Measurements from ENCODE around the gene GALNT18.
"Not testable (repeated sequence)": the region's sequence is repeated elsewhere in the genome, so short reads cannot be mapped to it uniquely, and the experiment has no call there.

Gene GALNT18

DNA sequence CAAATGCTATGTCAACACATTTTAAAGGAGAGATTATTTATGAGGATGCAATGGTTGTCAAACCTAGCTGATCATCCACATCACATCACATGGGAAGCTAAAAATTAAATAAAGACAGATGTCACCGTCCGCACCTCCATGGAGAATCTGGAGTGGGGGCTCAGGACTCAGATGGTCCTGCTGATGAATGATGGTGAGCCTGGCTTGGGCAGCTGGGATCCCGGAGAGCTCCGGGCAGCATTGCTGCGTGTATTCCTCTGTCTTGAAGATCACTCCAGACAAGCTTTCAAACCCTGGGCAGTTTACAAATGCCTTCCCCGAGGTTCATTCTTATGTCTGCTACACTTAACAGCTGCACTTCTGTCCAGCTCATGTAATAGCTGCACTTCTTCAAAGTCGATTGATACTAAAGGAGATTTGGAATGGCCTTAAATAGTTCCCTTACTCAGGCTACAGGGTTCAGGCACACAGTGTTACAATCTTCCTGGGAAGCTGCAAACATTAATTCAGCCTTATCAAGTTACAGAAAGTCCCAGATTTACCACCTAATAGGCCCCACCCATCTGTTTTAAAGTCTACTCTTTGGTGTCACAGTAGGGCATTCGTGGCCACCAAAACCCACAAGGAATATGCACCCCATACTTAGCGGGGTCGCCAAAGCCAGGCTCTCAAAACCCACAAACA, 234.0 kb downstream of the GALNT18 start:
- DNase-seq (ENCODE audit: low read depth in 3 of 3): no peak

DNA sequence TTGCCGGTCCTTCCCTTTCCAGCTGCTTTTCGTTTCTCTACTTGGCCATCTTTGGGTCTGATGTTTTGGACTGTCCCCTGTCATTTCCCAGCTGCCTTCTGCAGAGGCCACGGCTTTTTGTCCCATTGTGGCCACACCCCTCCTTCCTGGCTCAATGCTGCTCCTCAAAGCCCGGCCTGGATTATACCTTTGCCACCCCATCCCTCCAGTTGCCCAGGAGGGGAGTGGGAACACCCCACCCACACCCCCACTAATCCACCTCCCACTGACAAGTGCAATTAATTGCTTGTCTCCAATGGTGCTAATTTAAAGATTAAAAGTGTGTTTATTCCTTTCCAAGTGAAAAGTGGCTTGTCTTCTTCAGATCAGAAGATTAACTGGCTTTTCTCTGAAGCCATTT, 234.6 kb downstream of the GALNT18 start:
- no peak for DNase-seq (ENCODE audit: low read depth in 3 of 3)

DNA sequence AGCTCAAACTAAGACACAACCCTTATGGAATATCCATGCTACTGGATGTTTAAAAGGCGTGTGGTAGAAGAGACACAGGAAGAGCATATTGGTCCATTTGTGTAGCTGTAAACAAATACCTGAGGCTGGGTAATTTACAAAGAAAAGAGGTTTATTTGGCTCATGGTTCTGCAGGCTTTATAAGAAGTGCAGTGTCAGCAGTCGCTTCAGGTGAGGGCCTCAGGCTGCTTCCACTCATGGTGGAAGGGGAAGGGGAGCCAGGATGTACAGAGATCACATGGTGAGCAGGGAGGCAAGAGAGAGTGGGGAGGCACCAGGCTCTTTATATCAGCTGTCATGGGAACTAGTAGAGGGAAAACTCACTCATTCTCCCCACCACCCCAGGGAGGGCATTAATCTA, 237.0 kb downstream of the GALNT18 start:
- no peak for DNase-seq (ENCODE audit: low read depth in 3 of 3)

DNA sequence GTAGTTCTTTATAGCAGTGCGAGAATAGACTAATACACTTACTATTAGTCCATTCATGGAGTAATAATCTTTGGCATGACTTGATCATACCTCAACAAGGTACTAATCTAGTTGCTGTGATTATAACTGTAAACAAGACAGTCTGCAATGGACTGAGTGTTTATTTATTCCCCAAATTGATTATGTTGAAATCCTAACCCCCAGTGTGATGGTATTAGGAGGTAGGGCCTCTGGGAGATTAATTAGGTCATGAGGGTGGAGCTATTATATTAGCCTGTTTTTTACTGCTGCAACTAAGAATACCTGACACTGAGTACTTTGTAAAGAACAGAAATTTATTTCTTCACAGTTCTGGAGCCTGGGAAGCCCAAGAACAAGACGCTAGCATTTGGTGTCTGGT, 237.8 kb downstream of the GALNT18 start:
- no peak for DNase-seq (ENCODE audit: low read depth in 3 of 3)

DNA sequence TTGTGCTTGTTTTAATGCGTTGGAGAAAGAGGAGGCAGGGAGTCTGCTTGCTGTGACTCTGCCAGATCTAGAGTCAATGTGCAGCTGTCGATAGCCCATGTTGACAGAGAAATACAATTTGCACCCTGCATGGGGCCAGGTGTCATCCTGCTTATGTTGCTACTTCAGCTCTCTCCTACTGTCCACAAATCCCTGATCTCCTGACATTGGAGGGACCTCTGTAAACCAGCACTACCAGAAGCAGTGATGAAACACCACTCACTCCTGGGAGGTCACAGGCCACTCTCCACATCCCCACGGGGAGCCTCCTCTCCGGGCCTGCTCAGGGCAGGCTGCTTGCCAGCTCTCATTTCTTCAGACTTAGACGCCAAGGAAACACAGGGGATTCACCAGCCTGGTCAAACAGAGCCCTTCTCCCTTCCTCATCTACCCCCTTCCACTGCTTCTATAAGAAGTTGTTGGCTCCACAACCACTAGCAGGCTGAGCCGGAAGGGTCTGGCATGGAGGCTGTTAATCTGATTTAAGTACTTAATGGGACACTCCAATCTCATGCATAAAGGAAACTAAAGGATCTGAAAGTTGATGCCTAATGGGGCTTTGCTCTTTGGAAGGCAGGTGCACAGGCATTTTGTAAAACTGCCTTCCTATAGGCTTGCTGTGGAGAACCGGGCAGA, 238.8 kb downstream of the GALNT18 start:
- DNase-seq (ENCODE audit: low read depth in 3 of 3): no peak

DNA sequence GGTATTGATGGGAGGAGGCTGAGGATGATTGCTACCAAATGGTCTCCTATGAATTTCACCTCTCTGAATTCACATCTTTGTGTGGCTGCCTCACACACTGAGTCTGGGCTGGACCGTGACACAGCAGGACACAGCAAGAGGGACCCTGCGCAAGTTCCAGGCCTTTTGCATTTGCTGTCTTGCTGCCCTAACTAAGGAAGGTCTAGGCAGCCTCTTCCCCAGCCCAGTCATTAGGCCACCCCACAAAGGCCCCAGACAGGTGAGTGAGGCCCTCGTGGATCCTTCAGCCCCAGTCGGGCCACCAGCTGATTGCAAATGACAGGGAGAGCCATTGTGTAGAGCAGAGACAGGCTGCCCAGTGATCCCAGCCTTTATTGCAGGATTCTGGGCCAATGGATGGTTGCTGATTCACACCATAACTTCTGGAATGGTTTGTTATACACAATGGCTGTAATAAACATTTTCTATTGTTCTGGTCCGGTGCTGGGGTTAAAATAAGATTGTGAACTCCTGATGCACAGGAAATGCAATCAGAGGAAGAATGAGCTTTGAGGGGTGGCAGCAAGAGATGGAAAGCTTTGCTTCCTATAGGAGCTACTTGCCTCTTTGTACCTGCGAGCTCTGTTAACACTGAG, 240.2 kb downstream of the GALNT18 start:
- no peak for DNase-seq (ENCODE audit: low read depth in 3 of 3)

DNA sequence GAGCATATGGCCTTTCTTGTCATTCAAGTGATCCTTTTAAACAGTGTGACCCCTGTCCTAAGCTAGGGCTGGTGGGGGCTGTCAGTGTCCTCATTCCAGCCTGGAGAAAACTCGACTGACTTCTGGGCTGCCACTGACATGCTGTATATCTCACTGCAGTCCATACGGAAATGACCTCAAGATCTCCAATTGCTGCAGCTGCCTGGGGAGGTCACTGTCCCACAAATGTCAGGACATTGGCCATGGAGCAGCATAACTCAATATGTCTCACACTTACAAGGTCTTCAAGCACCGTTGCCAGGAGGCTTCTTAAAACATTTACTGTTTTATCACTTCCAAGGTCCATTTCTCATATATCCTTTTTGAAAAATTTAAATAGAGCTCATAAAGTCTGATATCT, 240.9 kb downstream of the GALNT18 start:
- DNase-seq (ENCODE audit: low read depth in 3 of 3): no peak

DNA sequence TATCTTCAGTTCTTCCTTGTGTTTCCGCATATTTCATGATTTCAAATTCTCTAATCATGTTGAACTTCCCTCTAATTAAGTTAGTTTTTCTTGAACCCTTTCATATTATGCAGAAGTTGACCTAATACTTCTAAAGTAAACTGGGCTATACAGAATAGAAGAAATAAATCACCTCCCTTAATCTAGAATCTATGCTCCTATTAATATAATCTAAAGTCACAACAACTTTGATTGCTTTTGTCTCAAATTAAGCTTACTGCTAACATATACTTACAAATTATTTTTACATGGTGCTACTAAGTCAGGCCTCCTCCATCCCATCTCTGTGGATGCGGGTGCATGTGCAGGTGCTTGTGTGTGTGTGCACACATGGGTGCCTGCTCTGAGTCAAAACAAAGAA, 241.5 kb downstream of the GALNT18 start:
- no peak for DNase-seq (ENCODE audit: low read depth in 3 of 3)

DNA sequence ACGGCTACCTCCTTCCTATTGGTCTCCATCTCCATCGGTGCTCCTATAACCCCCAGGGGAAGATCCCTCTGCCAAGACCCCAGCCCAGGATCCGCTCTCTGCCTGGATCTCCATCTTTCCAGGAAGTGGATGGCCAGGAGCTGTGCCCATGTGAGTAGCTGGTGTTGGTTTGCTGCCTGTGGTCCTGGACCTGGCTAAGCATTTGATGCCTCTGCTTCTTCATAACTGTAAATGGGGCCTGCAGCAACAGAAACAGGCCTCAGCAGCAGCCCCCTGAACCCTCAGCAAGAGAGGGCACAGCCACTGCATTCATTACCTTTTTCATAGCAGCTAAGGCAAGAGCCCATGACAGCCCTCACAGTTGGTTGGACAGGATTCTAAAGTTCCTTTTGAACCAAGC, 242.1 kb downstream of the GALNT18 start:
- no peak for DNase-seq (ENCODE audit: low read depth in 3 of 3)

DNA sequence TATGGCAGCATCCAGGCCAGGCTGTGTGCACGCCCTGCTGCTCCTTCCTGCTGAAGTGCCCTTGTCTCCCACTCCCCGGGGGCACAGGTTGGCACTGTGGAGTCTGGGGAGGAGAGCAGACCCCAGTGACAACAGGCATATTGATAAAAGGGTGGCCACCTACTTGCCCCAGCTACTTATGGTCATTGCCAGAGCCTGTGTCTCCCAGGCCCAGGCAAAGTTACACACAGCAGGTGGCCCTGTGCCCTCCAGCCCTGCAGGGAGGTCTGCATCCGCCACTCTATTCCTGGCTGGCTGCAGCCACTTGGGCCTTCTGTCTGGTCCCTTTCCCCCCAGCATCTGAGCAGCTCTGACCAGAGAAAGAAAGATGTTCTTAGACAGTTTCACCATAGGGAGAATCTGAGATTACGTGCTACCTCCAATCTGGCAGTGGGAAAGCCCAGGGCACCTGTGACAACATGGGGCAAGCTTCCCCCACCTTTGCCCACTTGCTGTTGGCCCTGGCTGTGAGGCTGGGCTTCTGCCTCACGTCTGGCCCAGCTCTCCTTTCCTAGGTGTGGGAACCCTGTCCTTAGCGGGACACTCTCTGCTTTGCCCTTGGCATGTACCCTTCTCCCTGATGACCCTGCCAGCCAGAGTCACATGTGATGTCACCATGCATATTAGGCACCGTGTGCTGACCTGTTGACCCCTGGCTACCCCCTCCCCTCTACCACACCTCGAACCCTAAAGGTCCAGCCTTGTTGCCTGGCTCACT, 243.4 kb downstream of the GALNT18 start:
- no peak for DNase-seq (ENCODE audit: low read depth in 3 of 3)

DNA sequence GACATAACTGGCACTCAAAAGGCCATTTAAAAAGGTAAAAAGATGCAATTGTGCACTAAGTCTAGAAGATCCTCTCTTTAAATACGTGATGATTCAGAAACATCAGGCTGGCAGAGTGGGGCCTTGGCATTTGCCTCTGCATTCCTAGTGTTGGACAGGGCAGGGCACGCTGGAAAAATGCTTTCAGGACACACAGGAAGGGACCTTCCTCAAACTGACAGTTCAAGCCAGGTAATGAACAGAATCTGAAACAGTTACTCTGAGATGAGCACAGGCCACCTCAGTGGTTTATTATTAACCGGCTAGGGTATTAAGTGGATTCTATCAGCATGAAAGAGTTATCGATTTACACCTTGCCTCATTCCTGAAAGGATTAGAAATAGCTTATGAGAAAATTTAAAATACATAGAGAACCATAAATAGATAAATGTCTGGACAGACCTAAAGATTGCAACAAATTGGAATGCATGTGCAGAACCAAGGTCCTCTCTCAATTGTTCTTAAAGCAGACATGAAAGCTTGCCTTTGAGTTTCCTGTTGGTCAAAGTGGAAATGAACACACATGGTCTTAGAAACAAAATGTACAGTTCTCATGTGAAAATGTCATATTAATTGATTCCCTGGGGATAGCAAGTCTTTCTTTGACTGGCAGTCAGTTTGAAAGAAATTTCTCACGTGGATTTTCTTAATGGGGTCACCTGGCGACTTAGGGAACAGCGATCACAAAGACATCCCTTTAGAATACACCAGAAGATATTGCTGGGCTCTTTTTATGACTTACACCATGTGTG, 247.3 kb downstream of the GALNT18 start:
- no peak for DNase-seq (ENCODE audit: low read depth in 3 of 3)

DNA sequence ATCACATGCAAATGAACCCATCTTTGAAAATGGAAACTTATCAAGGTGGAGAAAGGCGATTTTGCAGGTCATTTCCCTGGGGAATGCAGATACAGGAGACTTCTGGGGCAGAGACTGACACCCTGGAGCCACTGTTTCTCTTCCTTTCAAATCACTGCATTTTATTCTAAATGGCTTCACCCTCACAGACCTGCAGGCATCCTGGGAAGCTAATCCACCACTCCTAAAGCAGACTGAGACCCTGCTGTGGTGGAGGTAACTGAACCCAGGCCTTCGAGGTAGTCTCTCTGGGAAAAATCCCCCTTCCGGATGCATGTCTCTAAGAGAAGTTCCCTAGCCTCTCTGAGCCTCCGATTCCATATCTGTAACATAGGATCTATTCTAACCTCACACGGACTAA, 247.9 kb downstream of the GALNT18 start:
- DNase-seq (ENCODE audit: low read depth in 3 of 3): no peak

DNA sequence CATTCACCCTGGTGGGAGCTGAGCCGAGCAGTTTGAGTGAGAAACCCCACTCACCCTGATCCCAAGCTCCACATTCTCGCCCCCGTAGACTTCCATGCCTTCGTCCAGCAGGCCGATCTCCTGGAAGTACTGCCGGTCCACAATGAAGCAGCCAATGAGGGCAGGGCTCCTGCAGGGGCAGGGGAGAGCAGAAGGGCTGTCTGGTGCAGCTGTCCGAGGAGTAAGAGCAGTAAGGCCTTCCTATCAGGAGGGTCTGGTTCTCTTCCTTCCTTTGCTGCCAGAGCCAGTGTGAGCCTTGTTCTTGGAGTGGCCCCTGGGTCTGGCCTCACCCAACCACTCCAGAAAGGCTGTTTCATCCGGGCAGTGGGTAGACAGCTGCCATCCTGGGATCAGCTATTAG, 249.3 kb downstream of the GALNT18 start:
- no peak for DNase-seq (ENCODE audit: low read depth in 3 of 3)

DNA sequence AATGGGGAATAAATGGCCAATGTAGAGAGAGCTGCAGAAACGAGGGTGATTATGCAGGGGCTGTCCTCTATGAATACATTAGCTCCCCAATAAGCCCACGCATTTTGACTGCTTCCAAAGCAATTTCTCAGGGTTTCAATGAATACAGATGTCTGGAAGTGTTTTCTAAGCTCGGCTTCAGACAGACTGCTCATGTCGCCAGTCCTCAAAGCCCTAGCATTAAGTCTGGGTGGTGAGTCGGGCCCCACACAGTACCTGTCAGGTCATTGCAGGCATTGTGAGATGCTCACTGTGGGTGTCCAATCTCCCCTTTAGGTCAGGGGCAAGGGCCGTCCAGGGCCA, 250.9 kb downstream of the GALNT18 start:
- DNase-seq (ENCODE audit: low read depth in 3 of 3): no peak

DNA sequence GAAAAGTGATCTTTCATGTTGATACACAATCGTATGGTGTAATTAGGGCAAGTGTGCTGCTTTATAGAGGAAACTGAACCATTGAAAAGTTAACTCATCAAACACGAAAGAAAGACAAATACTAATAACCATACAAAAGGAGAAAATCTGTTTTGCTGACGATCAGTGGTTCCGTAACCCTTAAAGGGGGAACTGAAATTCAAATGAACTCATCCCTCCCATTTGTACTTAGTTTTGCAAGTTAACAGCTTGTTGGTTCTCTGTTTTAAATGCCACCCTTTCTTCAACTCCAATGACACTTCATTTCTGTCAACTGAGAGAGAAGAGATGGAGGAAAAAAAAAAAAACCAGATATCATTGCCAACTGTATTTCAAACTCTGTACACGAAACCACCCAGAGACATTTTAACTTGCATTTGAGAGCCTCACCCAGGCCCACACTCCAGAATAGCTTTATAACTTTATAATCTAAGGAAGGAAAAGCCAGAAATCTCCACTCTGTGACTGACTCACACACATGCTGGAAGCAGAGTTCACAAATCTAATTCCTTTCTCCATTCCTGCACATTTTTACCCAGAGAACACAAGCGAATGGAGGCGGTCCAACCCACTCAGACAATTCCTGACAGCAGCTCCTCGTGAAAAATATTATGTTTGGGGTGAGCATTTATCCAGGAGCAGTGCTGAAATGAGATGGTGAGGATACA, 251.4 kb downstream of the GALNT18 start:
- DNase-seq (ENCODE audit: low read depth in 3 of 3): no peak

DNA sequence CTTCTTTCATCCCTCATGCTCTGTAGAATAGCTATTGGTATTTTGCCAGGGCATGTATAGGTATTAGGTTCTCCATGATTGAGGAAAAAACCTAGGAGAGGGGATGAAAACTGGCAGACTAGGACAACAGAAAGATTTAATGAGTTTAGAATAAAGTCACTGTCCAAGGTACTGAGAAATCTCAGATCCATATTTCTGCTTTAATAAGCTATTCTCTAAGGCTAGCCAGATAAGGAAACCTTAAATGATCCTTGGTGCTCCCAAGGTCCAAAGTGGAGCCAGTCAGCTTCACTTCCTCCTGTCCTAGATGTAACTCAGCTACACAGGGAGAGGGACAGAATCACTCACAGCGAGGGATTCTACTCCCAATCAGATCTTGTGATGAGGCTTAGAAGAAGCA, 255.0 kb downstream of the GALNT18 start:
- DNase-seq (ENCODE audit: low read depth in 3 of 3): no peak

DNA sequence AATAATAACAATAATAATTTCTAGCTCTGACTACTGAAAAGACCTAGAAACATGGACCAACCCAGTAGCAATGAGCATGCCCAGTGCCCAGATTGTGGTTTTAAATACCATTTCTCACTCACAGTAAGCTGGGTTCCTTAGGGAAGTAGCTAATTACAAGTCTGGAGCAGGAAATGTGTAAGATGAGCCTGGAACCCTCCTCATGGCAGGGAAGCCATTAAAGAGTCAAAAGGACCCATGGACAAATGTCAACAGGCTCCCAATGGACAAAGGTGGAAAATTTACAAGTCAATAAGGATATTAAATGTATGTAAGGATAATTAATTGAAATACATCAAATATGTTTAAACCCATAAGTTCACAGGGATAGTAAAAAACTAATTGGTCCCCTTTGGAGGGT, 258.1 kb downstream of the GALNT18 start:
- DNase-seq (ENCODE audit: low read depth in 3 of 3): no peak

DNA sequence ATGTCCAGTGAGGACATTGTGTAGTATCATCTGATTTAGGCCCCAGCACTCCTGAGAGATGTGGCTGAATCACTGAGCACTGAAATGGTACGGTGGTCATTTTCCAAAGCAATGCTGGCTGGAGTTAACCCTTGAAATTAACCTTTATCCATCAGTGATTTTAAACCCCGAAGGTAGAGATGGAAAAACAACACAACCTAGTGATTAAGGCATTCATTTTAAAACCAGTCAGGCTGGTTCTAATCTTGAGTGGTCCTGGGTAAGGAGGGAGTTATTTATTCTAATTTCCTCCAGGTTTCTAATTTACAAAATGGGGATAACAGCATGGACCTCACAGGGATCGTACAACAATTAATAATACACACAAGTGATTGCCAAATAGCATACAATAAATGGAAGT, 262.2 kb downstream of the GALNT18 start:
- no peak for DNase-seq (ENCODE audit: low read depth in 3 of 3)

DNA sequence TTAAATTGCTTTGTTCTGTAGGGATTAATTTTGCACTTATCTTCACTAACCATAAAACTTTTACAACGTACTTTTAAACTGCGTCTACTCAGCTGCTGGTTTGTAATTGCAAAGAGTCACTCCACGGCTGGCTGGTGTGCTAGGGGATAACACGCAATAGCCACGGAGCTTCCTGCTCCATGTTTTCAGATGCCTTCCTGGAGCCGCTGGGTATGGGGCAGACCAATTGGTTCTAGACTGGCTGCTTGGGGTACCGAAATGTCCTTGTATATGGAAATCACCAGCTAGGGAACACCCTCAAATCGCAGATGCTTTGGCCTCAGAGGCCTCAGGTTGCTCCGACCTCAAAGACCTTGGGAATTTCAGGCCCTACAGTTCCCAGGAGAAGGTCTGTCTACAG, 265.0 kb downstream of the GALNT18 start:
- DNase-seq (ENCODE audit: low read depth in 3 of 3): no peak

DNA sequence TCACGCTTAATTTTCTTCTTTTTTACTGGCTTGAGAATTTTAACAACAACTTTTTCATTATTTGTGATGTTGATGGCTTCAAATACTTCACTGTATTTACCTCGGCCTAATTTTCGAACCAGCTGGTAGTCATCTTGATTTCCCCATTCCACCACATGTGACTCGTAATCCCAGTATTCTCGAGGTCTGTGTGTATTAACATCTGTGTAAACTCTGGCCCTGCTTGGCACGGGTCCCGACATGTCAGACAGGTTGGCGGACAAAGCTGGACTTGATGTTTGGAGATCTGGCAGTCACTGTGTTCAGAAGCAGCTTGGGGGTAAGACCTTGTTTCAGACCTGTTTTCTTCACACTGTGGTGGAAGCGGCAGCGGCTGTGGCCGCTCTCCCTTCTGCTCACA, 268.9 kb downstream of the GALNT18 start, which contains the start of gene CSNK2A3:
TSS of gene CSNK2A3 (minus strand) at position 373 of the 400 bp plus-strand sequence. CDS start at position 242, 131 bp downstream.
- DNase-seq (ENCODE audit: low read depth in 3 of 3): not testable (repeated sequence)

DNA sequence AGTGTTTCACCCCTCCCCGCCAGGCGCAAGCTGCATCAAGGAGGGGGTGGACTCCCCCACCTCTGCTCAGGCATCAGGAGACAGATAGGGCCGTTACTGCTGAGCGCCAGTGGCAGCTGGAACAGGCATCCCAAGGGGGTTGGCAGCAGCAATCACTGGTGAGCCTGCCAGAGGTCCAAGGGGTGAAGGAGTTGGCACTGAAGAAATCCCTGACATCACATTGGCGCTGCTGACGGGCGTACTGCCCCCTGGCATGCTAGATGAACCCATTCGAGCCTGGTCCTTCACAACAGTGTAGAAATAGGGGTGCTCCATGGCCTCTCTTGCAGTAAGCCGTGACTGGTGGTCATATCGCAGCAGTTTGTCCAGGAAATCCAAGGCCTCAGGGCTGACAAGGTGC, 270.0 kb downstream of the GALNT18 start:
- DNase-seq (ENCODE audit: low read depth in 3 of 3): not testable (repeated sequence)

Data from stimulated activated CD4-positive, alpha-beta T cell treated with anti-CD3 and anti-CD28 coated beads, TNF-alpha, amount 100 ng/mL, for 24 hours (primary cell).